Measurements from ENCODE around the gene OPA3. TPM values are rescaled to one million over a fixed set of nuclear protein-coding genes. Genes with fewer than 3 reads are reported as not detected.

Gene OPA3
- total RNA-seq, 2 donors from 2014 or later = 12.9 to 15.4 TPM

GRCh38 chr19:45599286-45599685 lies 14.7 kb upstream of the OPA3 start:
- Mint-ChIP-seq H3K27ac (no peak overlapping the region), H3K9me3 (no peaks in the 10 kb centered on the region), H3K4me3 (no peak overlapping the region), H3K36me3 (ENCODE audit: low read depth) (no peaks in the 10 kb centered on the region), H3K27me3 (ENCODE audit: insufficient read depth) (peaks cover 86% of the 10 kb centered on the region), H3K4me1 (peaks cover 6% of the 10 kb centered on the region)
- DNase-seq = no peak
- no peak overlapping the region for H3K27ac ChIP-seq (ENCODE audit: low read depth, low read length)
- H3K27me3 ChIP-seq (ENCODE audit: control insufficient read depth, insufficient read depth, low read length, poor library complexity, severe bottlenecking) = peaks cover 62% of the 10 kb centered on the region
- H3K4me3 ChIP-seq (ENCODE audit: low read length) = no peak overlapping the region
- TF ChIP-seq, protein P1, sequence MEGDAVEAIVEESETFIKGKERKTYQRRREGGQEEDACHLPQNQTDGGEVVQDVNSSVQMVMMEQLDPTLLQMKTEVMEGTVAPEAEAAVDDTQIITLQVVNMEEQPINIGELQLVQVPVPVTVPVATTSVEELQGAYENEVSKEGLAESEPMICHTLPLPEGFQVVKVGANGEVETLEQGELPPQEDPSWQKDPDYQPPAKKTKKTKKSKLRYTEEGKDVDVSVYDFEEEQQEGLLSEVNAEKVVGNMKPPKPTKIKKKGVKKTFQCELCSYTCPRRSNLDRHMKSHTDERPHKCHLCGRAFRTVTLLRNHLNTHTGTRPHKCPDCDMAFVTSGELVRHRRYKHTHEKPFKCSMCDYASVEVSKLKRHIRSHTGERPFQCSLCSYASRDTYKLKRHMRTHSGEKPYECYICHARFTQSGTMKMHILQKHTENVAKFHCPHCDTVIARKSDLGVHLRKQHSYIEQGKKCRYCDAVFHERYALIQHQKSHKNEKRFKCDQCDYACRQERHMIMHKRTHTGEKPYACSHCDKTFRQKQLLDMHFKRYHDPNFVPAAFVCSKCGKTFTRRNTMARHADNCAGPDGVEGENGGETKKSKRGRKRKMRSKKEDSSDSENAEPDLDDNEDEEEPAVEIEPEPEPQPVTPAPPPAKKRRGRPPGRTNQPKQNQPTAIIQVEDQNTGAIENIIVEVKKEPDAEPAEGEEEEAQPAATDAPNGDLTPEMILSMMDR (conservative IDR thresholded peaks at IDR 0.05) = no peak
- no peaks in the 10 kb centered on the region for H3K4me1 ChIP-seq (ENCODE audit: control insufficient read depth, insufficient read depth, low read length)
- no peaks in the 10 kb centered on the region for H3K9me3 ChIP-seq (ENCODE audit: control insufficient read depth, low read length)
- H3K36me3 ChIP-seq (ENCODE audit: control insufficient read depth, insufficient read depth, low read length) = no peaks in the 10 kb centered on the region
- H3K9ac ChIP-seq (ENCODE audit: extremely low read depth, low read length, poor library complexity, severe bottlenecking) = no peak overlapping the region
- 48 to 51% methylated on average over 8 to 13 of the region's 13 CpGs for WGBS, 2 experiments (ENCODE audit: insufficient coverage in 1 of 2, insufficient read length in 1 of 2)

DNA sequence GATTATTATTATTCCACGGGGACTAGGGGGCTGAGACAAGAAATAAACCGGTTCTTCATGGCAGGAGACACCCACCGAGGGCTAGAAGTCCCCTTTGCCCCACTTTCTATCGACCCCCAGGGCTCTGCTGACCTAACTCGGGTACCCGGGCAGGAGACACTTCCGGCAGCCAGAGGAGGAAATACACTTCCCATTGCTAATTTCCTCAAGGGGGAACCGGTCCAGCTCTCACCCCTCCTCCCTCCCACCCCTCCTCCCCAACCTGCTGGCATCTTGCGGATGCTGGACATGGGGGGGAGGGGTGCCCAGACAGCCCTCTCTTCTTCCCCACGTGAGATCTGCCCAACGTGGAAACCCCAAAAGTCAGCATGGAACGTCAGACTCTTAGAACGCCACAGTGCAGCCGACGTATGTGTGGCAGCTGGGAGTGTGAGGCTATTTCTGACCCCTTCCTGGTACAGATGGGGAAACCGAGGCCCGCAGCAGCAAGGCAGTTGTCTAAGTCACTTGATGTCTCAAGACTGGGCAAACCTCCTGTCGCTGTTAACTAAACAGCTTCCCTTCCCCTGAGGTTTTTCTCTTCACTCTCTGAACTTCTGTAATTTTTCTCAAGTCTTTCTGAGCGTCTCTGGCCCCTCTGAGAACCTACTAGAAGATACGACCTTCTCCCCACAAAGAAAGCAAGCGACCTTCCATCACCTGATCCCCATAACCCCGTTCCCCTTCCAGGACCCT lies 13.8 kb upstream of the OPA3 start:
- H3K27ac Mint-ChIP-seq = no peak overlapping the region
- TF ChIP-seq, protein P1 (conservative IDR thresholded peaks at IDR 0.05) = no peak
- no peak overlapping the region for H3K27ac ChIP-seq (ENCODE audit: low read depth, low read length)
- WGBS, 2 experiments (ENCODE audit: insufficient coverage in 1 of 2, insufficient read length in 1 of 2) = 32 to 37% methylated on average over 12 to 21 of the region's 22 CpGs
- no peaks in the 10 kb centered on the region for H3K9me3 Mint-ChIP-seq
- no peak overlapping the region for H3K9ac ChIP-seq (ENCODE audit: extremely low read depth, low read length, poor library complexity, severe bottlenecking)
- no peaks in the 10 kb centered on the region for H3K36me3 ChIP-seq (ENCODE audit: control insufficient read depth, insufficient read depth, low read length)
- peaks cover 62% of the 10 kb centered on the region for H3K27me3 ChIP-seq (ENCODE audit: control insufficient read depth, insufficient read depth, low read length, poor library complexity, severe bottlenecking)
- no peaks in the 10 kb centered on the region for H3K4me1 ChIP-seq (ENCODE audit: control insufficient read depth, insufficient read depth, low read length)
- H3K27me3 Mint-ChIP-seq (ENCODE audit: insufficient read depth) = peaks cover 80% of the 10 kb centered on the region
- H3K4me3 Mint-ChIP-seq = peak overlapping the region; percentile 32
- H3K36me3 Mint-ChIP-seq (ENCODE audit: low read depth) = no peaks in the 10 kb centered on the region
- no peaks in the 10 kb centered on the region for H3K9me3 ChIP-seq (ENCODE audit: control insufficient read depth, low read length)
- DNase-seq = no peak
- H3K4me3 ChIP-seq (ENCODE audit: low read length) = no peak overlapping the region
- peaks cover 6% of the 10 kb centered on the region for H3K4me1 Mint-ChIP-seq

- WGBS, 2 experiments (ENCODE audit: insufficient coverage in 1 of 2, insufficient read length in 1 of 2) = 20 to 40% methylated on average over 1 to 4 of the region's 5 CpGs
- no peak overlapping the region for H3K27ac ChIP-seq (ENCODE audit: low read depth, low read length)
Observed at GRCh38 chr19:45597425-45598111, 13.0 kb upstream of the OPA3 start.

More at GRCh38 chr19:45597425-45598111, 13.0 kb upstream of the OPA3 start:
- no peaks in the 10 kb centered on the region for H3K9me3 ChIP-seq (ENCODE audit: control insufficient read depth, low read length)
- peak; percentile 60 for DNase-seq
- Mint-ChIP-seq H3K27ac (no peak overlapping the region), H3K9me3 (no peaks in the 10 kb centered on the region), H3K36me3 (ENCODE audit: low read depth) (no peaks in the 10 kb centered on the region), H3K4me1 (peaks cover 6% of the 10 kb centered on the region), H3K4me3 (peak overlapping the region; percentile 32), H3K27me3 (ENCODE audit: insufficient read depth) (peaks cover 75% of the 10 kb centered on the region)
- H3K9ac ChIP-seq (ENCODE audit: extremely low read depth, low read length, poor library complexity, severe bottlenecking) = no peak overlapping the region
- no peaks in the 10 kb centered on the region for H3K36me3 ChIP-seq (ENCODE audit: control insufficient read depth, insufficient read depth, low read length)
- TF ChIP-seq, protein P1 (conservative IDR thresholded peaks at IDR 0.05) = no peak
- no peak overlapping the region for H3K4me3 ChIP-seq (ENCODE audit: low read length)
- H3K4me1 ChIP-seq (ENCODE audit: control insufficient read depth, insufficient read depth, low read length) = no peaks in the 10 kb centered on the region
- peaks cover 62% of the 10 kb centered on the region for H3K27me3 ChIP-seq (ENCODE audit: control insufficient read depth, insufficient read depth, low read length, poor library complexity, severe bottlenecking)

Data from endodermal cell (in vitro differentiated cells).